GM10847 (cell line): ENCODE results near the gene LENG1.

Experiments used
- POLR2A ChIP-seq: IDR thresholded peaks from 2 replicates; pipeline ENCODE4 v1.6.1; 2011; ENCODE audit not compliant: insufficient read length; ENCODE audit errors: extremely low read depth

LENG1 gene

GRCh38 chr19:54114340-54115108 is 45.0 kb downstream of the LENG1 start:
- TF ChIP-seq POLR2A: peak; percentile 39

GRCh38 chr19:54109651-54110050 is 49.9 kb downstream of the LENG1 start:
- no peak for TF ChIP-seq POLR2A

DNA sequence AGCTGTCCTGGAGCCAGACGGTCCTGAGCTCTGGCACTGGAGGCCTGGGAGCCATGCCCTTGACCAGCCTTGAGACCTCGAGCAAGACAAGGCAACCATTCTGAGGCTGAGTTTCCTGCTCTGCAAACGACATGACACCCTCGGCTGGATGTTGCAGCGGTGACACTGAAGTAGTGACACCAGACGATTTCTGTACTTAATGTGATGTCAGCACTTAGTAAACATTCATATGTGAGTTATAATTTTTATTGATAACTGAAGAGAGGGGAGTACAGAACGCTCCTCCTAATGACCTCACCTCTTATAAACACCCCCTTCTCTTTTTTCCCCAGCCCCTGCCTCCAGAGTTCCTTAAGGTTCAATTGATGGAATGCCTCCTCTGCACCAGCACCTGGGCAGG is 51.0 kb downstream of the LENG1 start:
- TF ChIP-seq POLR2A: no peak

- no peak for TF ChIP-seq POLR2A
Measured at GRCh38 chr19:54107876-54108490, 51.5 kb downstream of the LENG1 start.

DNA sequence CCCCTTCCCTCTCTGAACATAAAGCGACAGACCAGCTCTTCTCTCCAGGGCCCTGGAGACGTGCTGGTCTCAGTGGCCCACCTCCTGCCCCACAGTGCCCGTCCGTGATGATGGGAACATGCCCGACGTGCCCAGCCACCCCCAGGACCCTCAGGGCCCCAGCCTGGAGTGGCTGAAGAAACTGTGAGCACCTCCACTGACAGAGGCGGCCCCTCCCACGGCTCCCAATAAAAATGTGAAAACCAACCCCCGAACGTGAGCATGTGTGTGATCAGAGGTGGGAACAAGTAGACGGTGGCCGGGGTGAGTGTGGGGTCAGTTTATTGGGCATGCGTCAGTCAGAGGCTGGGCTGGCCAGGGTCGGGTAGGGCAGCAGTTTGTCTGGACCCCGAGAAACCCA is 52.8 kb downstream of the LENG1 start:
- no peak for TF ChIP-seq POLR2A

DNA sequence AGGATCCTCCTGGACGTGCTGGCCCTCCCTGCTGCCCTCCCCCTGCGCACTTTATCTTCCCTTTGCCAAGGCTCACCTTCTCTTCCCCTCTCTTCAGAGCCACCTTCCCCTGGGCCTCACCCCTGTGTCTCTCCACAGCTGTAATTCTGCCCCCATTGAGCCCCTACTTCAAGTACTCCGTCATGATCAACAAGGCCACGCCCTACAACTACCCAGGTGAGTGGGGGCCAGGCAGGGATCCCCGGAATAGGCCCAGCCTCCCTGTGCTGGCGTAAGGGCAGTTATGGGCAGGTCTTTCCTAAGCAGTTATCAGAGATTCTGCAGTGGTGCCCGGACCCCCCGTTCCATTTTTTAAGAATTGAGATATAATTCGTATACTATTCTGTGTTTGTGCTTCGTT is 53.7 kb downstream of the LENG1 start:
- no peak for TF ChIP-seq POLR2A
